Naive thymus-derived CD8-positive, alpha-beta T cell (primary cell): ENCODE measurements around the gene CD79A. TPM values are rescaled to one million over a fixed set of nuclear protein-coding genes. Genes with fewer than 3 reads are reported as not detected.
"Not testable (repeated sequence)": the region's sequence is repeated elsewhere in the genome, so short reads cannot be mapped to it uniquely, and the experiment has no call there.

ENCODE experiments used
- ATAC-seq, 2 donors: fragments of 150-1000 bp; cut with Tn5 transposase in 1 of 2; sonication (Bioruptor Pico), chemical (Tn5 transposase) in 1 of 2; 1 replicate in 1 of 2; 2 replicates in 1 of 2; pipeline ENCODE4 v1.10.0; 2021; ENCODE audit warnings: mild to moderate bottlenecking in 2 of 2, moderate library complexity in 2 of 2
- POLR2A ChIA-PET: fragments of 350-600 bp; sonication (Branson Sonifier 250); formaldehyde crosslinking; loops from one replicate; lab custom pipeline; 2021; ENCODE audit warnings: antibody characterized with exemption; lab: Charles Lee
- DNase-seq, 10 donors: peaks; one replicate each; pipeline versions ENCODE4 v3.0.0 to v3.0.0-alpha.2; 2020 to 2022
- H3K27ac Mint-ChIP-seq, 10 donors: one replicate each; pipeline ENCODE4 v1.8.0; 2020 to 2022; ENCODE audit warnings: mild to moderate bottlenecking in 10 of 10, mixed read lengths in 10 of 10, moderate library complexity in 4 of 10, inconsistent platforms in 1 of 10
- H3K27me3 Mint-ChIP-seq, 5 donors: one replicate each; pipeline ENCODE4 v1.8.0; 2021 to 2022; ENCODE audit warnings: mixed read lengths in 5 of 5
- H3K36me3 Mint-ChIP-seq, 3 donors: one replicate each; pipeline ENCODE4 v1.8.0; 2020 to 2022; ENCODE audit warnings: mixed read lengths in 3 of 3, mild to moderate bottlenecking in 2 of 3, inconsistent platforms in 1 of 3
- H3K4me1 Mint-ChIP-seq, 4 donors: one replicate each; pipeline ENCODE4 v1.8.0; 2021 to 2022; ENCODE audit warnings: mixed read lengths in 4 of 4
- H3K4me3 Mint-ChIP-seq, 10 donors: one replicate each; pipeline ENCODE4 v1.8.0; 2020 to 2022; ENCODE audit warnings: mild to moderate bottlenecking in 10 of 10, mixed read lengths in 10 of 10, moderate library complexity in 6 of 10, inconsistent platforms in 1 of 10
- H3K9me3 Mint-ChIP-seq, 9 donors: one replicate each; pipeline ENCODE4 v1.8.0; 2020 to 2022; ENCODE audit warnings: mixed read lengths in 9 of 9, mild to moderate bottlenecking in 3 of 9, inconsistent platforms in 1 of 9, moderate library complexity in 1 of 9
- polyA plus RNA-seq, 3 donors: library from polyadenylated mRNA; unstranded; fragments of 300-500 nt; fragmentation: Illumina TruSeq; gene quantifications; one replicate each; pipeline ENCODE4 v1.2.3, GENCODE V29; 2021
- total RNA-seq, 8 experiments: library from RNA in 2 of 8; stranded (reverse) in 2 of 8; gene quantifications; one replicate each; pipeline ENCODE4 v1.2.3 and lab custom pipeline; 2021 to 2026

Gene CD79A
- total and polyA plus RNA-seq, 5 experiments from 2014 or later = 48.6 to 88.2 (median 54.9) TPM

- peaks cover 36 to 83% (median 73%) of the 10 kb centered on the region in 4 donors for H3K4me1 Mint-ChIP-seq
- no peaks in the 10 kb centered on the region for H3K9me3 Mint-ChIP-seq
- peaks cover 0 to 81% (median 15%) of the 10 kb centered on the region in 3 donors for H3K36me3 Mint-ChIP-seq
- ATAC-seq (no peak), DNase-seq (no peak)
- H3K4me3 Mint-ChIP-seq = peak overlapping the region in 3 of 10 donors; percentile 28 to 54 (median 50)
- no peaks in the 10 kb centered on the region for H3K27me3 Mint-ChIP-seq
- POLR2A ChIA-PET = interaction anchor here (0.6 to 17.2 kb wide), 5 partner anchors 9 to 76 kb away, joined by 3 to 819 read pairs (median 9); partner anchors contain the start of gene ARHGEF1
- peak overlapping the region; percentile 3 to 89 (median 77) for H3K27ac Mint-ChIP-seq
Measured at GRCh38 chr19:41866284-41866683, 10.8 kb upstream of the CD79A start.

- POLR2A ChIA-PET = interaction anchor here (0.6 to 17.2 kb wide), 7 partner anchors 8 to 78 kb away, joined by 3 to 819 read pairs (median 6); partner anchors contain the start of genes ARHGEF1 and RPS19
- DNase-seq (no peak), ATAC-seq (no peak)
- peaks cover 34 to 82% (median 73%) of the 10 kb centered on the region in 4 donors for H3K4me1 Mint-ChIP-seq
- no peaks in the 10 kb centered on the region for H3K27me3 Mint-ChIP-seq
- H3K36me3 Mint-ChIP-seq = peaks cover 0 to 63% (median 10%) of the 10 kb centered on the region in 3 donors
- peak overlapping the region in 8 of 10 donors; percentile 27 to 53 (median 34) for H3K4me3 Mint-ChIP-seq
- peak overlapping the region; percentile 84 to 100 (median 91) for H3K27ac Mint-ChIP-seq
- no peaks in the 10 kb centered on the region for H3K9me3 Mint-ChIP-seq
Measured at GRCh38 chr19:41868120-41868988, 8.7 kb upstream of the CD79A start.

GRCh38 chr19:41868989-41869300 is 8.1 kb upstream of the CD79A start:
- POLR2A ChIA-PET = interaction anchor here (0.6 to 17.2 kb wide), 5 partner anchors 9 to 77 kb away, joined by 4 to 819 read pairs (median 20); partner anchors contain the start of genes ARHGEF1 and RPS19
- Mint-ChIP-seq H3K36me3 (peaks cover 0 to 59% (median 7%) of the 10 kb centered on the region in 3 donors), H3K27ac (peak overlapping the region in 9 of 10 donors; percentile 58 to 100 (median 91)), H3K9me3 (no peaks in the 10 kb centered on the region), H3K4me1 (peaks cover 32 to 82% (median 72%) of the 10 kb centered on the region in 4 donors), H3K27me3 (no peaks in the 10 kb centered on the region), H3K4me3 (peak overlapping the region in 1 of 10 donors; percentile 53)
- ATAC-seq (no peak), DNase-seq (no peak)

GRCh38 chr19:41869374-41869955 is 7.6 kb upstream of the CD79A start:
- Mint-ChIP-seq H3K9me3 (no peaks in the 10 kb centered on the region), H3K36me3 (peaks cover 0 to 54% (median 4%) of the 10 kb centered on the region in 3 donors), H3K27ac (peak overlapping the region; percentile 74 to 100 (median 88)), H3K27me3 (no peaks in the 10 kb centered on the region), H3K4me3 (peak overlapping the region in 2 of 10 donors; percentile 34 to 55), H3K4me1 (peaks cover 29 to 82% (median 69%) of the 10 kb centered on the region in 4 donors)
- ATAC-seq = no peak
- POLR2A ChIA-PET = interaction anchor here (1.6 to 17.2 kb wide), 5 partner anchors 9 to 80 kb away, joined by 20 to 819 read pairs (median 184); partner anchors contain the start of genes ARHGEF1 and RPS19
- DNase-seq = no peak

- peaks cover 0 to 44% (median 4%) of the 10 kb centered on the region in 3 donors for H3K36me3 Mint-ChIP-seq
- ATAC-seq = no peak
Measured at GRCh38 chr19:41870401-41870873, 6.6 kb upstream of the CD79A start.

GRCh38 chr19:41871573-41872383 is 5.3 kb upstream of the CD79A start:
- Mint-ChIP-seq H3K27ac (peak overlapping the region; percentile 89 to 100 (median 98)), H3K27me3 (no peaks in the 10 kb centered on the region), H3K4me3 (peak overlapping the region; percentile 53 to 86 (median 82)), H3K9me3 (no peaks in the 10 kb centered on the region), H3K4me1 (peaks cover 29 to 89% (median 78%) of the 10 kb centered on the region in 4 donors), H3K36me3 (peaks cover 0 to 35% (median 4%) of the 10 kb centered on the region in 3 donors)
- DNase-seq (peak in 9 of 10 donors; percentile 27 to 81 (median 63)), ATAC-seq (peak; percentile 35 to 51)
- POLR2A ChIA-PET = interaction anchor here (0.6 to 17.2 kb wide), 14 partner anchors 8 to 587 kb away, joined by 3 to 819 read pairs (median 8); partner anchors contain the start of genes ARHGEF1, ERFL, RABAC1 and RPS19

More at GRCh38 chr19:41870401-41870873, 6.6 kb upstream of the CD79A start:
- H3K27me3 Mint-ChIP-seq = no peaks in the 10 kb centered on the region
- H3K9me3 Mint-ChIP-seq = no peaks in the 10 kb centered on the region
- H3K27ac Mint-ChIP-seq = peak overlapping the region; percentile 79 to 100 (median 90)
- POLR2A ChIA-PET = interaction anchor here (0.7 to 17.2 kb wide), 9 partner anchors 7 to 88 kb away, joined by 4 to 819 read pairs (median 51); partner anchors contain the start of genes ARHGEF1, RABAC1 and RPS19
- no peak for DNase-seq
- H3K4me1 Mint-ChIP-seq = peaks cover 29 to 85% (median 71%) of the 10 kb centered on the region in 4 donors
- H3K4me3 Mint-ChIP-seq = peak overlapping the region in 9 of 10 donors; percentile 2 to 83 (median 47)

- Mint-ChIP-seq H3K36me3 (peaks cover 0 to 31% (median 4%) of the 10 kb centered on the region in 3 donors), H3K27me3 (no peaks in the 10 kb centered on the region), H3K4me3 (peak overlapping the region in 4 of 10 donors; percentile 26 to 83 (median 30)), H3K9me3 (no peaks in the 10 kb centered on the region), H3K4me1 (peaks cover 29 to 93% (median 81%) of the 10 kb centered on the region in 4 donors), H3K27ac (peak overlapping the region; percentile 77 to 100 (median 98))
- POLR2A ChIA-PET = interaction anchor here (0.7 to 17.2 kb wide), 14 partner anchors 9 to 86 kb away, joined by 3 to 819 read pairs (median 16); partner anchors contain the start of genes ARHGEF1, ERFL, RABAC1 and RPS19
- ATAC-seq (no peak), DNase-seq (no peak)
Measured at GRCh38 chr19:41872384-41872774, 4.7 kb upstream of the CD79A start.

- ATAC-seq = no peak
- H3K36me3 Mint-ChIP-seq = peaks cover 0 to 25% (median 4%) of the 10 kb centered on the region in 3 donors
Measured at GRCh38 chr19:41872775-41873647, 4.1 kb upstream of the CD79A start.

GRCh38 chr19:41875973-41876372 is 1.1 kb upstream of the CD79A start:
- not testable (repeated sequence) for H3K27me3 Mint-ChIP-seq, DNase-seq, H3K9me3 Mint-ChIP-seq, H3K36me3 Mint-ChIP-seq, ATAC-seq
- peak overlapping the region; percentile 93 to 100 (median 100) for H3K27ac Mint-ChIP-seq
- peak overlapping the region; percentile 68 to 90 (median 82) for H3K4me3 Mint-ChIP-seq
- peaks cover 29 to 100% (median 89%) of the 10 kb centered on the region in 4 donors for H3K4me1 Mint-ChIP-seq
- POLR2A ChIA-PET = interaction anchor here (0.6 to 17.2 kb wide), 19 partner anchors 10 to 1922 kb away, joined by 3 to 819 read pairs (median 8); partner anchors contain the start of genes ARHGEF1, ERFL, RABAC1 and RPS19

More at GRCh38 chr19:41872775-41873647, 4.1 kb upstream of the CD79A start:
- peak overlapping the region; percentile 89 to 100 (median 98) for H3K27ac Mint-ChIP-seq
- DNase-seq = peak; percentile 50 to 81 (median 66)
- H3K4me1 Mint-ChIP-seq = peaks cover 27 to 94% (median 82%) of the 10 kb centered on the region in 4 donors
- H3K4me3 Mint-ChIP-seq = peak overlapping the region; percentile 45 to 83 (median 59)
- POLR2A ChIA-PET = interaction anchor here (0.7 to 17.2 kb wide), 18 partner anchors 9 to 85 kb away, joined by 3 to 819 read pairs (median 9); partner anchors contain the start of genes ARHGEF1, ERFL, RABAC1 and RPS19
- no peaks in the 10 kb centered on the region for H3K9me3 Mint-ChIP-seq
- H3K27me3 Mint-ChIP-seq = no peaks in the 10 kb centered on the region
